NOMO-1 treated with DMSO at 0.1 percent for 48 hours (cell line): ENCODE results near the gene LAMA2.

Source experiments
- DNase-seq: peaks from one replicate; lab custom pipeline; 2025; ENCODE audit not compliant: unreplicated experiment; lab: John Stamatoyannopoulos, UW

The LAMA2 gene

GRCh38 chr6:128903715-128904114 is 20.8 kb downstream of the LAMA2 start:
- no peak for DNase-seq

GRCh38 chr6:128914051-128914450 is 31.1 kb downstream of the LAMA2 start:
- no peak for DNase-seq

- no peak for DNase-seq
Measured at GRCh38 chr6:128918886-128919285, 35.9 kb downstream of the LAMA2 start.

- DNase-seq = no peak
Measured at GRCh38 chr6:128919412-128920180, 36.7 kb downstream of the LAMA2 start.

GRCh38 chr6:128925765-128926164 is 42.8 kb downstream of the LAMA2 start:
- no peak for DNase-seq

GRCh38 chr6:128929869-128930268 is 46.9 kb downstream of the LAMA2 start:
- DNase-seq = no peak

GRCh38 chr6:128930321-128930720 is 47.4 kb downstream of the LAMA2 start:
- no peak for DNase-seq

- DNase-seq = no peak
Measured at GRCh38 chr6:128932061-128932460, 49.1 kb downstream of the LAMA2 start.

- no peak for DNase-seq
Measured at GRCh38 chr6:128950864-128951263, 67.9 kb downstream of the LAMA2 start.

GRCh38 chr6:128952902-128953301 is 70.0 kb downstream of the LAMA2 start:
- no peak for DNase-seq

GRCh38 chr6:128954308-128955043 is 71.5 kb downstream of the LAMA2 start:
- DNase-seq = no peak

- no peak for DNase-seq
Measured at GRCh38 chr6:128963561-128963960, 80.6 kb downstream of the LAMA2 start.

- no peak for DNase-seq
Measured at GRCh38 chr6:128964233-128964755, 81.4 kb downstream of the LAMA2 start.

GRCh38 chr6:128964771-128965170 is 81.8 kb downstream of the LAMA2 start:
- DNase-seq = no peak

- DNase-seq = no peak
Measured at GRCh38 chr6:128966934-128967333, 84.0 kb downstream of the LAMA2 start.

GRCh38 chr6:128979071-128979470 is 96.1 kb downstream of the LAMA2 start:
- no peak for DNase-seq

- no peak for DNase-seq
Measured at GRCh38 chr6:128981716-128982115, 98.8 kb downstream of the LAMA2 start.

- no peak for DNase-seq
Measured at GRCh38 chr6:128990360-128990759, 107.4 kb downstream of the LAMA2 start.

GRCh38 chr6:128990915-128991314 is 108.0 kb downstream of the LAMA2 start:
- DNase-seq = no peak

GRCh38 chr6:128993166-128993565 is 110.2 kb downstream of the LAMA2 start:
- DNase-seq = no peak

GRCh38 chr6:128997880-128998279 is 114.9 kb downstream of the LAMA2 start:
- DNase-seq = no peak
